ENCODE results near the gene TECTA. TPM values are rescaled to one million over a fixed set of nuclear protein-coding genes. Genes with fewer than 3 reads are reported as not detected.

The TECTA gene
- total RNA-seq, 1 experiment from 2014 or later: 0.15 TPM

- Histone ChIP-seq H3K4me1 (ENCODE audit: control insufficient read depth, insufficient read depth, low read length) (no peaks in the 10 kb centered on the region), H3K4me3 (ENCODE audit: low read depth in 2 of 2, low read length in 2 of 2) (no peak overlapping the region), H3K27ac (ENCODE audit: low read length) (no peak overlapping the region), H3K9me3 (ENCODE audit: control insufficient read depth, insufficient read depth, low read depth, low read length) (no peaks in the 10 kb centered on the region), H3K36me3 (ENCODE audit: control insufficient read depth, insufficient read depth, low read length) (no peaks in the 10 kb centered on the region), H3K27me3 (ENCODE audit: control insufficient read depth, insufficient read depth, low read length) (peaks cover 42% of the 10 kb centered on the region)
- ChIA-PET CTCF (no interaction called here), POLR2A (no interaction called here)
- no peak for DNase-seq (ENCODE audit: low read depth, low spot score)
- no peak for ATAC-seq
- TF ChIP-seq TCF7L2 (IDR thresholded peaks at IDR 0.05; ENCODE audit: low read depth, low read length): no peak
- TF ChIP-seq REST (IDR thresholded peaks at IDR 0.05; ENCODE audit: insufficient read depth in 1 of 2, low read depth in 2 of 2, low read length in 1 of 2): no peak
- no peak for TF ChIP-seq SIN3A (IDR thresholded peaks at IDR 0.05; ENCODE audit: borderline replicate concordance, insufficient read depth, low read depth, low read length)
- TF ChIP-seq, protein P1, sequence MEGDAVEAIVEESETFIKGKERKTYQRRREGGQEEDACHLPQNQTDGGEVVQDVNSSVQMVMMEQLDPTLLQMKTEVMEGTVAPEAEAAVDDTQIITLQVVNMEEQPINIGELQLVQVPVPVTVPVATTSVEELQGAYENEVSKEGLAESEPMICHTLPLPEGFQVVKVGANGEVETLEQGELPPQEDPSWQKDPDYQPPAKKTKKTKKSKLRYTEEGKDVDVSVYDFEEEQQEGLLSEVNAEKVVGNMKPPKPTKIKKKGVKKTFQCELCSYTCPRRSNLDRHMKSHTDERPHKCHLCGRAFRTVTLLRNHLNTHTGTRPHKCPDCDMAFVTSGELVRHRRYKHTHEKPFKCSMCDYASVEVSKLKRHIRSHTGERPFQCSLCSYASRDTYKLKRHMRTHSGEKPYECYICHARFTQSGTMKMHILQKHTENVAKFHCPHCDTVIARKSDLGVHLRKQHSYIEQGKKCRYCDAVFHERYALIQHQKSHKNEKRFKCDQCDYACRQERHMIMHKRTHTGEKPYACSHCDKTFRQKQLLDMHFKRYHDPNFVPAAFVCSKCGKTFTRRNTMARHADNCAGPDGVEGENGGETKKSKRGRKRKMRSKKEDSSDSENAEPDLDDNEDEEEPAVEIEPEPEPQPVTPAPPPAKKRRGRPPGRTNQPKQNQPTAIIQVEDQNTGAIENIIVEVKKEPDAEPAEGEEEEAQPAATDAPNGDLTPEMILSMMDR (IDR thresholded peaks at IDR 0.05): no peak
- TF ChIP-seq POLR2AphosphoS5 (IDR thresholded peaks at IDR 0.05; ENCODE audit: low read depth, low read length): no peak
- BruUV-seq (replicated peaks): no TSS peak
- intact Hi-C loops (cut with micrococcal nuclease; ENCODE audit: unreplicated experiment): no loop called here
- in situ Hi-C loops (cut with HindIII; ENCODE audit: low pct_unique_long_range_greater_than_20kb, low sequenced_read_pairs): no loop called here
Measured at GRCh38 chr11:121207485-121208115, 106.6 kb downstream of the TECTA start.

DNA sequence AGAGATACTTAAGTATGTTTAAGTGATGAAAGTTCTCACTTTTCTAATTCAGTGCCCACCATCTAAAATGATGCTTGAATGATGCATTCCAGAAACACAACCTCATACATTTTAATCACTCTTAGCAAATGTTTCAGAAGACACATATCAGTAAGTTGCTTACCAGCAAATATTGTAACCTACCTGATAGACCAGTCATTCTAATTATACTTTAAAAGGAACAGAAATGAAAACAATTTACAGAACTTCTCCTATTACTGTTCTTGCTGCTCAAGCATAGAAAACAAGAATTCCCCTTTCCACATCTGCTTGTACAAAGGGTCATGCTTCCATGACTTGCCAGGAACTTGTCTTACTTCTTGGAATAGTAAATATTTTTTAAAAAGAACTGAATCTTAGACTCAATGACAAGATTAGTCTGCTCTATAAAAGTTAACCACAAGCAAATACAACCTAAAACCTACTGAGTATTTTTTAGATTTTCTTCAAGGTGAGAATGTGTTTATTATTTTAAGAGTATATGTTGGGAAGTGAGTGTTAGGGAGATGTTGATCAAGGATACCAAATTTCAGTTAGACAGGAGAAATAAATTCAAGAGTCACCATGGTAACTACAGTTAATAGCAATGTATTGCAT, 109.5 kb downstream of the TECTA start:
- Histone ChIP-seq H3K36me3 (ENCODE audit: control insufficient read depth, insufficient read depth, low read length) (no peaks in the 10 kb centered on the region), H3K4me3 (ENCODE audit: low read depth in 2 of 2, low read length in 2 of 2) (no peak overlapping the region), H3K27me3 (ENCODE audit: control insufficient read depth, insufficient read depth, low read length) (peaks cover 29% of the 10 kb centered on the region), H3K9me3 (ENCODE audit: control insufficient read depth, insufficient read depth, low read depth, low read length) (no peaks in the 10 kb centered on the region), H3K4me1 (ENCODE audit: control insufficient read depth, insufficient read depth, low read length) (no peaks in the 10 kb centered on the region), H3K27ac (ENCODE audit: low read length) (no peak overlapping the region)
- in situ Hi-C loops (cut with HindIII; ENCODE audit: low pct_unique_long_range_greater_than_20kb, low sequenced_read_pairs) (no loop called here), intact Hi-C loops (cut with micrococcal nuclease; ENCODE audit: unreplicated experiment) (no loop called here)
- BruUV-seq (replicated peaks): no TSS peak
- DNase-seq (ENCODE audit: low read depth, low spot score) (no peak), ATAC-seq (no peak)
- ChIA-PET POLR2A (no interaction called here), CTCF (no interaction called here)
- TF ChIP-seq, protein P1 (IDR thresholded peaks at IDR 0.05): no peak
- no peak for TF ChIP-seq POLR2AphosphoS5 (IDR thresholded peaks at IDR 0.05; ENCODE audit: low read depth, low read length)
- no peak for TF ChIP-seq SIN3A (IDR thresholded peaks at IDR 0.05; ENCODE audit: borderline replicate concordance, insufficient read depth, low read depth, low read length)
- no peak for TF ChIP-seq TCF7L2 (IDR thresholded peaks at IDR 0.05; ENCODE audit: low read depth, low read length)
- TF ChIP-seq REST (IDR thresholded peaks at IDR 0.05; ENCODE audit: insufficient read depth in 1 of 2, low read depth in 2 of 2, low read length in 1 of 2): no peak
